ENCODE measurements around the gene C2orf42.
"Not testable (repeated sequence)": the region's sequence is repeated elsewhere in the genome, so short reads cannot be mapped to it uniquely, and the experiment has no call there.

The C2orf42 gene

GRCh38 chr2:70102323-70102905 lies 88.4 kb downstream of the C2orf42 start:
- DNase-seq, result not testable (repeated sequence)

DNA sequence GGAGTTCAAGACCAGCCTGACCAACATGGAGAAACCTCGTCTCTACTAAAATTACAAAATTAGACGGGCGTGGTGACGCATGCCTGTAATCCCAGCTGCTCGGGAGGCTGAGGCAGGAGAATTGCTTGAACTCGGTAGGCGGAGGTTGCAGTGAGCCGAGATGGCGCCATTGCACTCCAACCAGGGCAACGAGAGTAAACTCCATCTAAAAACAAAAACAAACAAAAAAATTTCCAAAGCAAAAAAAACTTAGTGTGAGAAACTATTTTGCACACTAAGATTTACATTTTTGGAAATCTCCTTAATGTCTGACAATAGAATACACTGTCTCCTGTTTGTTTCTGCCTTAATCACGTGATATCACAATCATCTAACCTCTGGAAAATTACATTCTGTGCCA lies 89.1 kb downstream of the C2orf42 start:
- not testable (repeated sequence) for DNase-seq

GRCh38 chr2:70101174-70101573 lies 89.6 kb downstream of the C2orf42 start:
- no peak for DNase-seq

Data from NCI-H2107 (cell line).